COLO668 (cell line): Measurements from ENCODE around the gene MEAF6.
A peak's percentile ranks its signal among the peaks of the same experiment; 100 is the strongest.
"Not testable (repeated sequence)": the region's sequence is repeated elsewhere in the genome, so short reads cannot be mapped to it uniquely, and the experiment has no call there.

ENCODE experiments used
- DNase-seq: peaks from one replicate; lab custom pipeline; 2025; ENCODE audit not compliant: unreplicated experiment; lab: John Stamatoyannopoulos, UW

MEAF6 gene

GRCh38 chr1:37514350-37515184 lies at the start of gene MEAF6:
TSS of gene MEAF6 (minus strand) at chr1:37514766. CDS start at chr1:37514746, 20 bp downstream.
- DNase-seq, result peak; percentile 97

GRCh38 chr1:37562984-37563383 lies 48.4 kb upstream of the MEAF6 start:
- no peak for DNase-seq

- DNase-seq, result peak; percentile 33
Observed at GRCh38 chr1:37561133-37562132, 46.9 kb upstream of the MEAF6 start.

GRCh38 chr1:37560401-37561132 lies 46.0 kb upstream of the MEAF6 start:
- no peak for DNase-seq

- not testable (repeated sequence) for DNase-seq
Observed at GRCh38 chr1:37559957-37560379, 45.4 kb upstream of the MEAF6 start.

GRCh38 chr1:37559080-37559479 lies 44.5 kb upstream of the MEAF6 start:
- no peak for DNase-seq

GRCh38 chr1:37558411-37558810 lies 43.8 kb upstream of the MEAF6 start:
- DNase-seq, result no peak

- DNase-seq, result peak; percentile 46
Observed at GRCh38 chr1:37557402-37557801, 42.8 kb upstream of the MEAF6 start.

GRCh38 chr1:37556712-37557196 lies 42.2 kb upstream of the MEAF6 start, which contains the start of gene DNALI1:
TSS of gene DNALI1 (plus strand) at chr1:37556940. CDS start at chr1:37556995, 55 bp downstream.
- peak; percentile 98 for DNase-seq

- DNase-seq, result peak; percentile 98
Observed at GRCh38 chr1:37553927-37554808, 39.6 kb upstream of the MEAF6 start, which contains the start of gene SNIP1. TSS of gene SNIP1 (minus strand) at chr1:37554293. CDS start at chr1:37554229, 64 bp downstream.

GRCh38 chr1:37553598-37553926 lies 39.0 kb upstream of the MEAF6 start:
- DNase-seq, result no peak

- DNase-seq, result no peak
Observed at GRCh38 chr1:37549341-37549740, 34.8 kb upstream of the MEAF6 start.

- no peak for DNase-seq
Observed at GRCh38 chr1:37545019-37545418, 30.5 kb upstream of the MEAF6 start.

- no peak for DNase-seq
Observed at GRCh38 chr1:37544530-37544929, 30.0 kb upstream of the MEAF6 start.

GRCh38 chr1:37540036-37540785 lies 25.6 kb upstream of the MEAF6 start:
- DNase-seq, result no peak

- not testable (repeated sequence) for DNase-seq
Observed at GRCh38 chr1:37539154-37539553, 24.6 kb upstream of the MEAF6 start.

GRCh38 chr1:37537378-37537777 lies 22.8 kb upstream of the MEAF6 start:
- DNase-seq, result no peak

GRCh38 chr1:37533317-37534093 lies 18.9 kb upstream of the MEAF6 start:
- no peak for DNase-seq
